Esophagus (tissue), 2 donors: ENCODE measurements around the gene HSPB9. TPM values are rescaled to one million over a fixed set of nuclear protein-coding genes. Genes with fewer than 3 reads are reported as not detected.

Experiments used
- H3K27ac ChIP-seq, 2 donors: one replicate each; pipeline ENCODE4 v1.5.1; 2013; ENCODE audit warnings: low read depth in 2 of 2, mild to moderate bottlenecking in 2 of 2, inconsistent platforms in 1 of 2, low read length in 1 of 2, moderate library complexity in 1 of 2
- H3K27me3 ChIP-seq, 2 donors: one replicate each; pipeline ENCODE4 v1.6.1; 2013; ENCODE audit warnings: low read length in 2 of 2, control low read depth in 1 of 2, mild to moderate bottlenecking in 1 of 2; ENCODE audit not compliant: insufficient read depth in 2 of 2, control insufficient read depth in 1 of 2
- H3K36me3 ChIP-seq, 2 donors: one replicate each; pipeline ENCODE4 v1.6.1; 2013; ENCODE audit warnings: low read length in 1 of 2; ENCODE audit not compliant: control insufficient read depth in 2 of 2, insufficient read depth in 2 of 2
- H3K4me1 ChIP-seq, 2 donors: one replicate each; pipeline ENCODE4 v1.6.1; 2013; ENCODE audit warnings: low read length in 1 of 2; ENCODE audit not compliant: control insufficient read depth in 2 of 2, insufficient read depth in 2 of 2
- H3K4me3 ChIP-seq, 2 donors: one replicate each; pipeline ENCODE4 v1.5.1; 2013; ENCODE audit warnings: low read length in 2 of 2, mild to moderate bottlenecking in 2 of 2, low read depth in 1 of 2, moderate library complexity in 1 of 2
- H3K9me3 ChIP-seq, 2 donors: one replicate each; pipeline ENCODE4 v1.6.1; 2013; ENCODE audit warnings: mild to moderate bottlenecking in 2 of 2, low read depth in 1 of 2, low read length in 1 of 2, moderate library complexity in 1 of 2; ENCODE audit not compliant: control insufficient read depth in 2 of 2, insufficient read depth in 1 of 2
- WGBS, 2 donors: extraction: QIAGEN DNeasy Blood & Tissue Kit; methylation state at CpG; one replicate each; pipeline ENCODE4 v1.1.7; 2013; 5-methylcytosine and 5-hydroxymethylcytosine counted together
- polyA plus RNA-seq, 2 donors: library from polyadenylated mRNA; stranded (reverse); fragments of 200-250 nt; gene quantifications; one replicate each; pipeline ENCODE4 v1.2.3, GENCODE V29; 2013
- donor health status: healthy with polysubstance abuse.
- donor health status: Bipolar disorder and iron deficiency.

HSPB9 gene
- polyA plus RNA-seq, 2 donors: 0.04 TPM

DNA sequence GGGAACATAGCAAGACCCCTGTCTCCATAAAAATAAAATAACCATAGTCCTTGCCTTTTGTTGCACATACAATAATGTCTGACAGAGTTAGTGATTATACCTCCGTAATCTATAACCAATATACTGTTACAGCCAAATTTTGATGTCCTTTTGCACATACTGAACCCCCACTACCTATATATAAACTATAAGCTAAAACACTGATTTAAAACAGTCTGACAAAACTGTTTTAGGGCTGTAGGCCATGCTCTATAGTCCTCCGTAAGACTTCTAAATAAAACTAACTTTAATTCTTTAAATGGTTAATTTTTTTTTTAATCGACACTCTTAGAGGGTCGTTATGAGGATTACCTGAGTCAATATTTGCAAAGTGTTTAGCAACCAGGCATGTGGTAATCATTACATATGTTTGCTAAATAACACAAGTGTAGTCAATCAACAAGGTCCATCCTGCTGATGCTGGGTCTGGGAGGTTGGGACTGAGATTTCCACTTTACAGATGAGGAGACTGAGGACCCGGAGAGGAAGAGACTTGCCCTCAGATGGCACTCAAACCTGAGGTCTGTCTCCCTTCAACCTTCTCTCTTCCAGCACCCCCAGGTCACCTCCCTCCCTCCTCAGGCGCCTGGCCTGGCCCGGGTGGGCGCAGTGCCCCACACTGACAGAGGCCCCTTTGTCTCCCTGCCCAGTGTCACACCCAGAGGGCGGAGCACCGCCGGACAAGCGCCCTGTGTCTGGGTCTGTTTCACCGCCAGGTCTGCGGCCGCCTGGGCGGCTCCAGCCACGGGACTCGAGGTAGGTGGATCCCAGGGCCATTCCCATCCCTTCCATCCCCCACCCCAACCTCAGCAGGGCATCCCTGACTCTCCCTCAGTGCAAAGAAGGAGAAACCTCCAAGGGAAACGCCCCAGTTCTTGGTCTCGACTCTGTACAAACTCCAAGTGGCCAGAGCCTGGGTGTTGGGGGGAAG is 34.6 kb upstream of the HSPB9 start:
- H3K36me3 ChIP-seq: no peaks in the 10 kb centered on the region
- H3K27me3 ChIP-seq: peaks cover 0 to 4% of the 10 kb centered on the region in 2 donors
- H3K4me1 ChIP-seq: no peaks in the 10 kb centered on the region
- 61% methylated on average over 20 of the region's 20 CpGs for WGBS, 2 donors
- no peaks in the 10 kb centered on the region for H3K9me3 ChIP-seq
- H3K4me3 ChIP-seq: no peak overlapping the region
- H3K27ac ChIP-seq: no peak overlapping the region

DNA sequence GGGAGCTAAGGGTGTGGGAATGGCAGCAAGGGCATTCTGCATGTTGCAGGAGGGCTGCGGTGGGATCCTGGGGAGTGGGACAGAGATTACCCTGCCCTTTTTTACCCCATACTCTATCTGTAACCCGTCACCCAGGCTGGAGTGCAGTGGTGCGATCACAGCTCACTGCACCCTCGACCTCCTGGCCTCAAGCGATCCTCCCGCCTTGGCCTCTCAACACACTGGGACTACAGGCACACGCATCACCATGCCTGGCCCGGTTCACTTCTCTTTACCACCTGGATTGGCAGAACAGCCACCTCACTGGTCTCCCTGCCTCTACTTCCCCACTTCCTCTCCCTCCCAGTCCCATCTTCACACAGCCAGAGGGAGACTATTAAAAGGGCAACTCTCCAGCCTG is 33.9 kb upstream of the HSPB9 start:
- H3K27ac ChIP-seq: no peak overlapping the region
- WGBS, 2 donors: 86 to 90% methylated on average over 8 of the region's 8 CpGs
- no peak overlapping the region for H3K4me3 ChIP-seq
- peaks cover 0 to 4% of the 10 kb centered on the region in 2 donors for H3K27me3 ChIP-seq
- no peaks in the 10 kb centered on the region for H3K36me3 ChIP-seq
- H3K9me3 ChIP-seq: no peaks in the 10 kb centered on the region
- no peaks in the 10 kb centered on the region for H3K4me1 ChIP-seq

DNA sequence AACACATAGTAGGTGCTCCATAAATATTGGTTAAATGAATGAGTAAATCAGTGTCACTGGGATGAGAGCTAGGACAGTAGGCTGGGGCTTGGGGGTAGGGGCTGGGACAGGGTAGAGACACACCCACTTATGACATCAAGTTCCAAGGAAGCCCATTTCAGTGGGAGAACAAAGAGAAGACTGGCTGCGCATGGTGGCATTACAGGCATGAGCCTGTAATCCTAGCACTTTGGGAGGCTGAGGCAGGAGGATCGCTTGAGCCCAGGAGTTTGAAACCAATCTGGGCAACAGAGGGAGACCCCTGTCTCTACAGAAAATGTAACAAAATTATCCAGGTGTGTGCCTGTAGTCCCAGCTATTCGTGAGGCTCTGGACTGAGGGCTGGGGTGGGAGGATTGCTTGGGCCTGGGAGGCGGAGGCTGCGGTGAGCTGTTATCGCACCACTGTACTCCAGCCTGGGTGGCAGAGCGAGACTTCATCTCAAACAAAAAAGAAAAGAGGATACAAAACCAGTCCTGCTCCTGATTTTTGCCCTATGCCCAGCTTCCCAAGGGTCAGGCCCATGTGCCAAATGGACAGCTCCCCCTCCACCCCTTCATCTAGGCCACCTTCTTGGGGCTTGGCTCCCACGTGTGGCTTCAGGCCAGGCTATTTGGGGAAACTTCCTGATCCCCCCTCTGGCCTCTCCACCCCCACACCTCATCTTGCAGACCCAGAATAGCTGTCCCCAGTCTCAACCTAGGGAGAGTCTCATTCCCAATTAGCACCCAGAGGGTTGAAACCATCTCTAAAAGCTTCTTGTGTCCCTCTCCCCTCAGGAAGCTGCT is 31.4 kb upstream of the HSPB9 start:
- H3K36me3 ChIP-seq: no peaks in the 10 kb centered on the region
- H3K4me1 ChIP-seq: no peaks in the 10 kb centered on the region
- H3K4me3 ChIP-seq: no peak overlapping the region
- peaks cover 0 to 4% of the 10 kb centered on the region in 2 donors for H3K27me3 ChIP-seq
- no peak overlapping the region for H3K27ac ChIP-seq
- WGBS, 2 donors: 84 to 88% methylated on average over 8 of the region's 8 CpGs
- H3K9me3 ChIP-seq: no peaks in the 10 kb centered on the region

DNA sequence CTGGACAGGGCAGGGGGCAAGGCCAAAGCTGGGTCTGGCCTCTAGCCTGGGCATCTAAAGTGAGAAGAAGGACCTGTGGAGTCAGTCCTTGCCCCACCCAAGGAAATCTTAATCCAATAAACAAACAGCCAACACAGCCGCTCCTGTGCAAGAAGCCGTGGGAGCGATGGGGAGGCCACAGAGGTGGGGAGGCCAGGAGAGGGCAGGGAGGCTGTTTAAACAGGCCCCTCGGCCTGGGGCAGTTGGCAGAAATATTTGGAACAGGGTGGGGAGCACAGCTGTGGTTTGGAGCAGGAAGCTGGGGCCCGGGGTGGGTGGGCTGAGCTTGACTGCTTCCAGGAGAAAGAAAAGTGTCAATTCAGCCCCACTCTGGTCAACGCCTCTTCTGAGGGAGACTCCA is 29.7 kb upstream of the HSPB9 start:
- H3K27ac ChIP-seq: no peak overlapping the region
- no peak overlapping the region for H3K4me3 ChIP-seq
- no peaks in the 10 kb centered on the region for H3K36me3 ChIP-seq
- peaks cover 0 to 8% of the 10 kb centered on the region in 2 donors for H3K27me3 ChIP-seq
- no peaks in the 10 kb centered on the region for H3K9me3 ChIP-seq
- WGBS, 2 donors: 48 to 51% methylated on average over 6 of the region's 6 CpGs
- H3K4me1 ChIP-seq: peaks cover 0 to under 1% of the 10 kb centered on the region in 2 donors

DNA sequence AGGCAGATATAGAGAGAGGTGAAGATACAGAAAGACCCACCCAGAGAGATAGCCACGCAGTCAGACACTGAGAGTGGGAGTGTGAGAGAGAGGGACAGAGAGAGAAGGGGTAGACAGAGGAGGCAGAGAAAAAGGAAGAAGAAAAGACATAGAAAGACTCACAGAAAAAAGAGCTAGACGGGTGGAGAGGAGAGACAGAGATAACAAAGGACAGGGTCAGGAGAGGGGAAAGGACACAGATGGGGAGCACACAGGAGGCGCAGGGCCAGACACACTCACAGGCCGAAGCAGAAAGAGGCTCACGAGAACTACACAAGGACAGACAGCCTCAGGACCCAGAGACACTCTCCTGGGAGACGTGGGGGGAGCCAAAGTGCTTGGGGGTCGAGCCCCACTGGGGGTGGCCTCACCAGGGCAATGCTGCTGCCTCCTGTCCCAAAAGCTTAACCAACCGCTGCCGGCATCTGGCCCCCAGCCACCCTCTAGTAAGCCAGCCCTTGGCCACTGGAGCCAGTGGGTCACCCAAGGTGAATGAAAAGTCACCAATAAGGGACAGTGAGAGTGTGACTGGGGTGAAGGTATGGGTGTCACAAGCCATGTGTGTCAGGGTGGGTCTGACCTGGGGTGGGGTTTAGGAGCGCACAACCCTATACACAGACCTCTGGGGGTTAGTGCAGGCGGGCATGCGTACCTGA is 28.1 kb upstream of the HSPB9 start:
- H3K27me3 ChIP-seq: peaks cover 0 to 4% of the 10 kb centered on the region in 2 donors
- WGBS, 2 donors: 88 to 89% methylated on average over 12 of the region's 12 CpGs
- H3K4me1 ChIP-seq: peaks cover 4 to 5% of the 10 kb centered on the region in 2 donors
- no peaks in the 10 kb centered on the region for H3K9me3 ChIP-seq
- H3K36me3 ChIP-seq: no peaks in the 10 kb centered on the region
- H3K27ac ChIP-seq: no peak overlapping the region
- H3K4me3 ChIP-seq: no peak overlapping the region

DNA sequence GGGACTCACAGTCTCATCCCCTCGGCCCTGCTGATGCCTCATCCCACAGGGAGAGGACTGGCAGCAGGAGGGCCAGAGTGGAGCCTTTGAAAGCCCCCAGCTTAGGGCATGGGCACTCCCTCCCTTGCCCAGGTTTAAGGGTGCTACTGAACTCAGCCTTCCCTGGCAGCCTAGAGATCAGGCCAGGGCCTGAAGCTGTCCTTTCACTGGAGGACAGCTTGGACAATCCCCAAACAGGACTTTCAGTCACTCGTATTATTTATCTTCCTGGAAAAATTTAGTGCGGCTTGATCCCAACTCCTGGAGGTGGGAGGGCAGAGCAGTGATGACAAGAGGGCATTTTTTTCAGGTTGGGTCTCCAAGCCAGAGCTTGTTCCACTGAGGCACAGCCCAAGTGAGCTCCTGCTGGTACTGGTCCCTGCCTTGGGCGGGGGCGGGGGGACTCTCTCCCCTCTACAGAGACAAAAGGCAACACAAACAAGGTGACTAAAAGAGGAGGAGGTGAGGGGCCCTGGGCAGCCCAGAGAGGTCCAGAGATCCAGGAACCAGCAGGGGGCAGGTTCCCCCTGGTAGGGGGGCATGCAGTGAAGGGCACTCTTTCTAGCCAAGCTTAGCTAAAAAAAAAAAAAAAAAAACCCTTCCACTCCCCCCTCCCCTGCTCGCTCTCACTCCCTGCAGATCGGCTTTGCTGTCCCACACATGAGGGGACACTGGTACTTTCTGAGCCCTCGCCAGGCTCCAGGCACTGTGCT is 26.1 kb upstream of the HSPB9 start:
- no peak overlapping the region for H3K27ac ChIP-seq
- 68 to 69% methylated on average over 8 of the region's 8 CpGs for WGBS, 2 donors

DNA sequence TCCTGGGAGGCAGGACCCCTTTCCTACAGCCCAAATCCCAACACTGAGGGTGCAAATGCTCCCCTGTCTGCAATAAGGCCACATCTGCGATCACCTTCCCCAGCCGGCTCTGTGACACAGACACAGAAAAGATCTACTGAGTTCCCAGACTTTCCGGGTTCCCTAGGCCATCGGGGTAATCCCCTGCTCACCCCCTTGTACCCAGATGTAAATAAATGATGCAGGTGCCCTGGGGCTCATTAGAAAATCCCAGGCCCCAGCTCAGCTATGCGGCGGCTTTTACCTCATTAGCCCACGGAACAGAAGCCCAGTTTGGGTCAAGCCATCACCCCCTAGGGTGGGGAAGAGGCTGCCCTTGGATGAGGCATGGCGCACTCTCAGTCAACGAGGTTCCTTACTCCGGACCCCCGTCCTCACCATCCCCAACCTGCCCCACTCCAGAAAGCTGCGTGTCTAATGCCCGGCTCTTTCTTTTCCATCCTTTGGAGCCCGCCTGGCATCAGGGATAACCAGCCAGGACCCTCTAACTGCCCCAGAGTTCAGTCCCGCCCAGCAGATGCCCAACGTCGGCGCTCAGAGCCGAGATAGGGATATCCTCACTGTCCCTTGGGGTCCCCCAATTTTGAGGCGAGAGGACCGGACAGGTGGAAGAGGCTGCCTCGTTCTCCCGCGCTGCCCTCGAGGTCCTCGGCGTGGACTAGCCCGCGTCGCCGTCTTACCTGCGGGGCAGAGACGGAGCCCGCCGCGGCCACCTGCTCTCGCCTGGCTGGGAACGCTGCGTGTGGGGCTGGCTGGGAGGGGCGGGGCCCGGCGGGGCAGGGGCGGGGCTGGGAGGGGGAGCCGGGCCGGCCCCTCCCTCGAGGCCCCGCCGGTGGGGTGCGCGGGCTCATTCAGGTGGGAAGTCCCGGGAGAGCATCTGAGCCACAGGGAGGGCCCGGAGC is 24.6 kb upstream of the HSPB9 start, which contains the start of gene ZNF385C:
Gene ZNF385C (minus strand): TSS at position 783 of the 941 bp plus-strand sequence. CDS start 35,417 bp downstream, outside the sequence.
- no peak within 1 kb of the TSS for H3K27ac ChIP-seq
- WGBS, 2 donors: 8% methylated on average over 50 to 52 of the region's 52 CpGs
- H3K36me3 ChIP-seq: no peaks in the 10 kb centered on the region
- peaks cover 4 to 8% of the 10 kb centered on the region in 2 donors for H3K4me1 ChIP-seq
- H3K4me3 ChIP-seq: peak within 1 kb of the TSS; percentile 9 to 15
- H3K9me3 ChIP-seq: no peaks in the 10 kb centered on the region
- peaks cover 0 to 4% of the 10 kb centered on the region in 2 donors for H3K27me3 ChIP-seq

More for the DNA sequence above, 26.1 kb upstream of the HSPB9 start:
- no peaks in the 10 kb centered on the region for H3K9me3 ChIP-seq
- peaks cover 4 to 6% of the 10 kb centered on the region in 2 donors for H3K4me1 ChIP-seq
- no peaks in the 10 kb centered on the region for H3K36me3 ChIP-seq
- peaks cover 0 to 4% of the 10 kb centered on the region in 2 donors for H3K27me3 ChIP-seq
- H3K4me3 ChIP-seq: no peak overlapping the region

DNA sequence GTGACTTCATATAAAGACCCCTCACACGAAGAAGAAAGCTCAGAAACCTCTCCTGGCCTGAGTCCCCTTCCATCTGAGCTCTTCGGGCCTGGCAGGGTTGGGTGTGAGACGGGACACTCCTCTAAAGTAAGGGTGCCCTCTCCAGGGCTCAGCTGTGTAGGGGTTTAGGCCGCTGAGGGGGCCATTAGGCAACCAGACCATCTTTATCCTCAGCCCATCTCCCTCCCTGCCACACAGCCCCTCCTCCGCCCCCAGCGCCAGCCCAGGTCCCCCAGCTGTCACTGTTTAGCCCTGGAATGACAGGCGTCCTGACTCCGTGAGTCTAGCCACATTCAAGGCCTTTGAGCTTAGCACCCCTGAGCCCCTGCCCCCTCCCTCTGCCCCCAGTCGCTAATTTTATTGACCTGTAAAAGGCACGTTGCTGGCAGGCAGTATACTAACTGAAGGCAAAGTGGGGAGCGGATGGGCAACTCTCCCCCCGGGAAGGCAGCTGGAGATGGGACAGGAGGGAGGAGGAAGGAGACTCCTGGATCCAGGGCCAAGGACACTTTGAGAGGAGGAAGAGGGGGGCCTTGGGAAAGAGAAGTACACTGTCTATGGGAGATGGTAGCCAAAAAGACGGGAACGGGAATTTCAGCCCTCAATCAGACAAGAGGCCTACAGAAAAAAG is 23.7 kb upstream of the HSPB9 start:
- WGBS, 2 donors: 67 to 68% methylated on average over 14 of the region's 14 CpGs
- H3K4me3 ChIP-seq: no peak overlapping the region
- H3K4me1 ChIP-seq: peaks cover 6 to 8% of the 10 kb centered on the region in 2 donors
- H3K9me3 ChIP-seq: no peaks in the 10 kb centered on the region
- H3K27ac ChIP-seq: no peak overlapping the region
- H3K27me3 ChIP-seq: peaks cover 0 to 4% of the 10 kb centered on the region in 2 donors
- H3K36me3 ChIP-seq: no peaks in the 10 kb centered on the region
